HG02884 (cell line): Measurements from ENCODE around the gene ANXA2.
"Not testable (repeated sequence)": the region's sequence is repeated elsewhere in the genome, so short reads cannot be mapped to it uniquely, and the experiment has no call there.

ENCODE experiments used
- ATAC-seq: cut with Tn5 transposase; IDR thresholded peaks from one replicate; pipeline ENCODE4 v1.9.1; 2021; ENCODE audit warnings: mild to moderate bottlenecking, moderate library complexity; ENCODE audit not compliant: unreplicated experiment

ANXA2 gene

DNA sequence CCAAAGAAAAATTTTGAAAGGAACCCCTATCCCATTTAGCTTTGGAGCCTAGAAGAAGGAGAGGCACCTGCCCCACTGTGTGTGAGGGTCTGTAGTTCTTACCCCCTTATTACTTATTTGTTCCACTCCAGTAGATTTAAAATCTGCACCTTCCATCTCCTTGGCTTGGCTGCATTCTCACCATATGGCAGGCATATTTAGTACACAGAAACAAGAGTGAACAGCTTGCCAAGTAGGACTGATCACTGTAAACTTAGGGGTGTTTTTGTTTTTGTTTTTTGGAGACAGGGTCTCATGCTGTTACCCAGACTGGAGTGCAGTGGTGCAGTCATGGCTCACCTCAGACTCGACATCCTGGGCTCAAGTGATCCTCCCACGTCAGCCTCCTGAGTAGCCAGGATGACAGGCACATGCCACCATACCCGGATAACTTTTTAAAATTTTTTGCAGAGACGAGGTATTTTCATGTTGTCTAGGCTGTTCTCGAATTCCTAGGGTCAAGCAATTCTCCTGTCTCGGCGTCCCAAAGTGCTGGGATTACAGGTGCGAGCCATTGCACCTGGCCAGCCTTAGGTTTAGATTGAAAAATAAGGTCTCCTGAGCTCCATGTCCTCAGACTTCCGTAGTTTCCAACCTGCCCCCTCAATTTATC, 14.1 kb upstream of the ANXA2 start:
- ATAC-seq = no peak

DNA sequence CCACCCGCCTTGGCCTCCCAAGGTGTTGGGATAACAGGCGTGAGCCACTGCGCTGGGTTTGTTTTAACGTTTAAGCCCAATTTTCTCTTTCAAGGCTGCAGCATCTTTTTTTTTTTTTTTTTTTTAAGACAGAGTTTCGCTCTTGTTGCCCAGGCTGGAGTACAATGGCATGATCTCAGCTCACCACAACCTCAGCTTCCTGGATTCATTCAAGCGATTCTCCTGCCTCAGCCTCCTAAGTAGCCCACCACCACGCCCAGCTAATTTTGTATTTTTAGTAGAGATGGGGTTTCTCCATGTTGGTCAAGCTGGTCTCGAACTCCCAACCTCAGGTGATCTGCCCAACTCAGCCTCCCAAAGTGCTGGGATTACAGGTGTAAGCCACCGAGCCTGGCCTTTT, 12.6 kb upstream of the ANXA2 start:
- ATAC-seq = not testable (repeated sequence)

DNA sequence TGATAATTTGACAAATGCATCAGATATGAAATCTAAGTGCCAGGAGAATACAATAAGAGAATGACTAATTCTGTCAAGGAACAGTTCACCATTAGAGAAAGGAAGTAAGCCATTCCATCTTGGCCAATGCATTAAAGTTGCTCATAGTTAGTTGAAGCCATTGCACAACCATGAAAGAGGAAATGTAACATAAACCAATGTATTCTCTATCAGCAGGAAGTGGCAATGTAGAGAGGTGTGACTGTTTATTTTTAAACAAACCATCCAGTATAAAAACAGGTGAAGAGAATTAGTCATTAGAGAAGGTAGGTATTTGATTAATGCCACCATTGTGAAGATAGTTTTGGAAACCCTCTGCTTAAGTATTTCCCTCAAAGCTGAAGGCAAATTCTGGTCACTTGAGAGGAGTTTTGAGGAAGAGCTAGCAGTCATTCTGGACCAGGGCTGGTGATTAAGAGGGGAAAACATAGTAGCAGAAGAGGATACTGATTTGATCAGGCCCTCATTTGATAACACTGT, 10.7 kb upstream of the ANXA2 start:
- ATAC-seq = no peak

DNA sequence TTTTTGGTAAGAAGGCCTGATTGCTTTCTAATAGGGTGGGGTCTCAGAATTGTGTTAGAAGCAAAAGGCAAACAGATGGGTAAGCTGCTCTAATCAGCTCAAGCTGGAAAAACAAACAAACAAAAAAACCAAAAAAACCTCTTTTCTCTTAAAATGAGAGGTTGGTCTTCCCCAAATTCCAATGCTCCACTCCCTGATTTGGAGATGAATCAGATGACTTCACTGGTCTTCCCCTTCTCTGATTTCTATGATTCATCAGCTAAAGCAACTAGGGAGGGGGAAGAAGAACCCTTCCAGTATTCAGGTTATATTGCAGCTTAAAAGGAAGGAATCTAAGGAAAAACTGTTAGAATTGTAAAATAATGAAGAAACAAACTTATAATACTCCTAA, 9.6 kb upstream of the ANXA2 start:
- ATAC-seq = no peak

DNA sequence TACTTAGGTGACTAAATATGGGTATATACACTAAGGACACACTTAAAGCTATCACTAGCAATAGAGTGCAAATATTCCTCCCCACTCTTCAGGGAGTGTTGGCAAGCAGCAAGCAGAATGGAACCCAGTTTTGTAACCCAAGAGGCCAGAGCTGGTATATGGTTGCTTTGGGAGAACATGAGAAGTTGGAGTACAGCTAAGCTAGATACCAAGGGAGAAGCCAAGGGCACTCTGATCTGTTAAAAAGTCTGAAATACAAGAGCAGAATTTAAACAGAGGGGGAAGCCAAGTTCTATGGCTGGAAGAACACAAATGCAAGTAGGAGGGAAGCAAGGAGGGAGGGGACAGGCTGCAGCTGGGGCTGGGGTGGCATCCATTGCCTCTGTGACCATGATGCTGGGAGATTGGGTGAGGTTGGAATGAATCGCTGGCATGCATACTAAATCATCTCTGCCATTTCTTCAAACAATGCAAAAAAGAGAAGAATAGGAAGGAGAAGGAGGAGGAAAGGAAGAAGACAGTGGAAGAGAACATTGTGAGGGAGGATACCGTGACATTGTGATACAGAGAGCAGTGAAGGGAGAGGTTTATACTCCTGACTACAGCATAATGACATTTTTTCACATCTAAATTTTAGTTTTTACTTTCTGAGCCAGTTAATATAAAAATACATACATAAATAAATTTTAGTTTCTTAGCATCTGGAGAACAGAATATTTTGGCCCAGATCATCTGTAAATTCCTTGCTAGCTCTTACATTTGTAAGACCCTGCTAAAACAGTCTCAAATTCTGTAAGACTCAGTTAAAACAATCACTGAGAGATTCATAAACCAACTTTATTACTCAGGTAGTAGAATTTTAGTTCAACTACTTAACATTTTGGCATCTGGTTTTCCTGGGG, 9.0 kb upstream of the ANXA2 start:
- no peak for ATAC-seq

DNA sequence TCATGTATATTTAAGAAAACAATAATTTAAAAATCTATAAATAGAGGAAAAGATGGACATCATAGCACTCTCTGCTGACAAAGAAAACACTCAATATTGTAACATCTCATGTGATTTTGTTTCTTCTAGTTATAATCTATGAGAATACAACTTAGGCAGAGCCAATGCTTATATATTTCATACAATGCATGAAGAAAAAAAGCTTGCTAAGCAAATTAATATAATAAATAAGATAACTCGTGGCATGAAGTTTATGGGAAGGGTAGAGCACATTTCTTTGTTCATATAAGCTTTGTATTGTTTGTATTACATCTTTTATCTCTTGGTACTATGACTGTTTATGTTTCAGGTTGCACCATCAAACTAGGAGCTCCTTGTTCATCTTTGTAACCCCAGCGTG, 7.6 kb upstream of the ANXA2 start:
- ATAC-seq = no peak

DNA sequence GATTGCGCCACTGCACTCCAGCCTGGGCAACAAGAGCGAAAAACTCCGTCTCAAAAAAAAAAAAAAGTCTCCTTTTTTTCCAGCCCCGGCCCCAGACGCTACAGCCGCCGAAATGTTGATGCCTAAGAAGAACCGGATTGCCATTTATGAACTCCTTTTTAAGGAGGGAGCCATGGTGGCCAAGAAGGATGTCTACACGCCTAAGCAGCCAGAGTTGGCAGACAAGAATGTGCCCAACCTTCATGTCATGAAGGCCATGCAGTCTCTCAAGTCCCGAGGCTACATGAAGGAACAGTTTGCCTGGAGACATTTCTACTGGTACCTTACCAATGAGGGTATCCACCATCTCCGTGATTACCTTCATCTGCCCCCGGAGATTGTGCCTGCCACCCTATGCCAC, 6.6 kb upstream of the ANXA2 start:
- ATAC-seq = not testable (repeated sequence)

DNA sequence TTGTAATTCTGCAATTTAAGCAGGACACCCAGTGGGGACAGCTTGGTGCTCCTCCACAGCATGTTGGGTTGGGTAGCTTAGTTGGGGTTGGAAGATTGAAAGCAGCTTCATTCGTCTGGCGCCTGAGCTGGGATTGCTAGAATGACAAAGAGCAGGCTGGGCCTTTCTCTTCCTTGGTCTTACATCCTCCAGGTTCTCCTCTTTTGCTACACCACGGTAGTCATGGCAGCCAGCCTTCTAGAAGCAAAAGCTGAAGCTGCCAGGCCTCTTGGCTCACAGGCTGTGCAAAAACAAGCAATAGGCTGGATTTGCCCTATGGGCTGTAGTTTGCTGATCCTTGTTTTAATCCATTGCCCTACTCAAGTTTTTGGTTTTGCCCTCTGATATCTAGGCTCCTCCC, 3.2 kb upstream of the ANXA2 start:
- ATAC-seq = no peak

DNA sequence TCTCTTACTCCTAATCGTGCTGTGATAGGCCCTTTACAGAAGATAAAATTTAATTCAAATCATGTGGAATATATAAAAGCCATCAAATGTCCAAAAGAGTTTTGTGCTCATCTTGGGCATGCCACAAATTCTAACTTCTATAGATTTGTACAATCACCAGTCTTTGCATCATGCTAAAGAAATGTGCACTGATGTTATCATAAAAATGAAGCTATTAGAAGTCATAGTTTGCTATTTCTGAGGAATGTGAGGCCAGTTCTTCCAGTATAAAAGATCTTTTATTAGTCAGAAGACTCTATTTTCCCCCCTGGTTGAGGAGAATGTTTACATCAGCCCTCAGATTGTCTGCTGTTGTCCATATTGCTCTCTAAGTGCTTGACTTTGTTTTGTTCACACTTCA, 2.1 kb upstream of the ANXA2 start:
- no peak for ATAC-seq

DNA sequence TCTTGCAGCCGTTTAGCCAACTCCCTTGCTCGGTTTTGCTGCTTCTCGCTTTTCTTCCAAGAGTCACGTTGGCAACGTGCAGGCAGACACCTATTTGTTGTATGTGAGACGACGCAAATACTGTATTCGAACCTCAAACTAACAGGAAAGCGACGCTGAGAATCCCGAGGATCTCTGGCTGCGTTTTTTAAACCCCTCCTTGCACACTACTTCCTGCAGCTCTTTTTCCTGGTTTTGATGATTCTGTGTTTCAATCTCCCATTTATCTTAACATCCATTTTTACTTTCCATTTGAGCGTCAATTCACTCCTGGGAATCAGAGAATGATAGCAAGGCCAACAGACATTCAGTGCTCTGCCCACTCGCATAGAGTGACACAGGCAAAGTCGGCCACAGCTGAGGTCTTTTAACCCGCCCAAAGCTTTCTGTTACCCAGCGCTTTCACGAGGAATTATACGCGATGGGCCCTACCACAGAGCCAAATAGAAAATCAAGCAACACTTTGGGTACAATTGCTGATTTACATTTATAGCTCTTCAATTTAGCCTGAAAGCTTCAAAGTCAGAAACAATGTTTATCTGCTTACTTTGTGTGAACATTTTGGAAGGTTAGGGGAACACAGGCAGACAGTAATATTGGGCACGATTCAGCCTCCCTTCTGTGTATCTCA, 1.6 kb upstream of the ANXA2 start:
- ATAC-seq = no peak

DNA sequence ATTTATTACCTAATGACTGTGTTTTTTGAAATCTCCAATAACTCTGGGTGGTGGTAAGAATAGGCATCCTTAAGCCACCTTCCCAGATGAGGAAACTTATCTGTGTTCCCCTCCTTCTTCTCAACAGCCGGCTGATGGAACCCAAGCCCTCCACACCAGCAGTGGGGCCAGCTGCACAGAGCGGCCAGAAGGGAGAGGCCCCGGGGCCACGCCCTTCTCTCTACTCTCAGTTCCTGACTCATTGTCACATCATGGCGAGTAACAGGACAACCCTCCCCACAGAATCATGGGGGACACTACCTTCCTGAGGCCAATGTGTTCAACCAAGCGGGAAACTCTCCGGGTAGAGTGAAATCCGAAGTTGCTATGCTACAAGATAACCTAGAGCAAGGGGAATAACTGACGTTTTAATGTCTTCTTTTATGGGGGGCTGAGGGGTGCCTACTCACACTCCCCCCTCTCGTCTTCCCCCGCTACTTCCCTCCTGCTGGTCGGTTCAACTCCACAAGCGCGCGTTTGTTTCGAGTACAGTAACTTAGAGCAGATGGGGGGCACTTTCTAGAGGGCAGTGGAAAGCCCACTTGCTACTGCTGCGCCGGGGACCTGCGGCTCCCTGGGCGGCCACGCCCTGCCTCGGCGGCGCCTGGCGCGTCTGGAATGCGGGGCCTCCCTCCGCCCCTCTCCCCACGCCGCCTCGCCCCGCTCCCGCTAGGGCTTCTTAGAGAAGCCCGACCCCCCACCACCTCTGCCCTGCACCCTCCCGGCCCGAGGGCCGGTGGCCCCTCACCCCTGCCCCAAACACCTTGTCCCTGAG, 621 bp downstream of the ANXA2 start:
- ATAC-seq = peak; percentile 72

DNA sequence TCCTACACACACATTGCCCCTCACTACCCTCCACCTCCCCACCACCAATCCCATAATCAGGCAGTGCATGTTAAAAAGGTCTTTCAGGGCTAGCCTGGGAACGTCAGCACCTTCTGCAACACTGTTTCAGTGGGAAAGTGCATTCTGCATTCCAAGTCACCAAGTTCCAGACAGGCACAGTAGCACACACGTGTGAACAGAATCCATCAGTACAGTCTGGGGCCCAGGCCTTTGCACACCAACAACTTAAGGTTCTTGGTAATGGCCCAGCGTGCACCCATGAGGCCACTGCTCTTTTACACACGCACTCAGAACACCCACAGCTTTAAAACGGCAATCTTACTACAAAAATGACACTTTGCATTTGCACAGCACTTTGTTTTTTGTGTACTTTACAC, 1.2 kb downstream of the ANXA2 start:
- no peak for ATAC-seq

DNA sequence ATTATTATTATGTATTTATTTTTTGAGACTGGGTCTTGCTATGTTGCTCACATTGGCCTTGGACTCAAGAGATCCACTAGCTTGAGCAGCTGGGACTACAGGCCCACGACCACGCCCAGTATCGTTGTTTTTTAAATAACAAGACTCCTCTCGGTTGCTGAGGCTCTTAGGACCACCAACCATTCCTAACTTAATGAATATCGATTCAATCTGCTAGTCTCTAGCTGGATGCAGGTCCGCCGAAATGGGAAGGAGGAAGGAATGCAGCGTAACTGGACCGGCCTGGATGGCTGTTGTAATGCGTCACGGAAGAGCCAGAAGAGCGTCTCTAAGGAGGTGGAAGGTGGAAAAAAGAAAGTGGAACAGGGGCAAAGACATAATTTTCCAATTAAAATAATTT, 1.7 kb downstream of the ANXA2 start:
- ATAC-seq = no peak

DNA sequence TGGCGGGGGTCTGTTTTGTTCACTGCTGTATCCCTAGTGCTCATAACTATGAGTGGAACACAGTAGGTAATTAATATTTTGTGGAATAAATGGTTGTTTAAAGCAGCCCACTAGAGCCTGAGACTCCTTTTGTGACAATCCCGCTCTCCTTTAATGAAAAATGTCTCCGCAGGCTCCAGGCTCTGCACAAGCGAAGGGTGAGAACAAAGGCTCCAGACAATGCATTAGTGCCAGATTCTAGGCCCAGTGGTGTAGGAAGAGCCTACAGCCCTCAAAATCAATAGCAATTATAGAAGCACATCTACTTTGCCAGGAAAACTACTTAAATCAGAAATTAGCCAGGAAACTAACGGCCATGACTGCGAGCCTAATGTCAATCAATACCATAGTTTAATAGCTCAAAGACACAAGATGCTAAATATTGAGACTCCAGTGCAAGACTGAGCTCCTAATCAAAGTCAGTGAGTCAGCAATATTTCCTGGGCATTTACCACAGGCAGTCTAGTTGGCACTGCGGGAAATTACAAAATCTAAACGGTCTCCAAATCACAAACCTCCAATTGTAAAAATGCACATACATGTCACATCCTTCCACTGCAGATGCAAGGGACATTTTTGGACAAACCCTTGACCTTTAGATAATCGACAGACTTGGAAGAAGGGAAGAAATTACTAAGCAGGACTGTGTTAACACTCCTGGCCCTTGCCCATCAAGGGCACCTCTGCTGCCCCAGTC, 2.3 kb downstream of the ANXA2 start:
- ATAC-seq = no peak

DNA sequence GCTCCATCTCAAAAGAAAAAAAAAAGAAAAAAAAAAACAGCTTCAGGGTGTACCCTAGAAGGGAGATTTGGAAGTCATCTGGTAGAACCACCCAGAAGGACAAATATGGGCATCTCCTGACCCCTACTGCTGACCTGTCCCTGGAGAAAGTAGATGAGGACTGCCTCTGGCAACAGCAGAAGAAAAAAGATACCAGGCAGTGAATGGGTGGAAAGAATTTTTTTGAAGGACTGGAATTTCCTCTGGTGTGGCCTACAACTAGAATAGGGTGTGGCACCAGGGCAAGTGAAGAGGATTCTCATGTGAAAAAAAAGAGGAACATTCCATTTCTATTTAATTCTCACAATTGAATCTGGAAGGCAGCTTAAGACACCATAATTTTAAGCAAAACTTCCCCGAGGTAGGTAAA, 3.1 kb downstream of the ANXA2 start:
- no peak for ATAC-seq

DNA sequence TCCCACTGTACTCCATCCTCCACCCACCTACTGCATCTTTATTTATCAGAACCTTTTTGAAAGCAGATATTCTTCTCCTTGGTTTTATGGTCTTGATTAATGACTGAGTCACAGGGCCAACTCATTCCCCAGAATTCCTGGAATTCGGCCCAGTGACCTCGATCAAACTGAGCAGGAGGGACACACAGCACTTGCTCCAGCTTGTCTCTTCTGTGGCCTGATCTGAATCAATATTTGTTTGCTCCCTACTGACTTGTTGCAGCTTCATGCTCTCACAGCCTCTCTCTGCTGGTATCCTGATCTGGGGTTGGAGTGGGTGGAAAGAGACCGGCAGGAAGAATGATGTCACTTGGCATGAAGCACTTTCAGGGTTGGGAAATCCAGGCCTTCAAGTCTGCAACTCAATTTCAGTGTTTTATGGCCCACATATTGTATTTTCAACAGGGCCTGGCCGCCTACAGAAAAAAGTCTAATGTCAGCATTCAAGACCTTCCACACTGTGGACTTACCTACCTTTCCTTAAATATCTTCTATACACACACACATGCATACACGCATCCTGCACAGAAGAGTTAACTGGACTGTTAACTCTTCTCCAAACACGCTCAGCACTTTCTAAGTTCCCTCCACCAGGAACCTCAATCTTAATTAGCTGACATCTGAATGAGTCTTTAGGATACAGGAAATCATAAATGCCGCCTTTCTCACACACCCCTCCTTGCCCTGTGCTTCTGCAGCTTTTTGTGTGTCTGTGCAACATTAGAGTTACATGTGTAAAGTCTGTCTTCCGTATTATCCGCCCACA, 4.6 kb downstream of the ANXA2 start:
- no peak for ATAC-seq

DNA sequence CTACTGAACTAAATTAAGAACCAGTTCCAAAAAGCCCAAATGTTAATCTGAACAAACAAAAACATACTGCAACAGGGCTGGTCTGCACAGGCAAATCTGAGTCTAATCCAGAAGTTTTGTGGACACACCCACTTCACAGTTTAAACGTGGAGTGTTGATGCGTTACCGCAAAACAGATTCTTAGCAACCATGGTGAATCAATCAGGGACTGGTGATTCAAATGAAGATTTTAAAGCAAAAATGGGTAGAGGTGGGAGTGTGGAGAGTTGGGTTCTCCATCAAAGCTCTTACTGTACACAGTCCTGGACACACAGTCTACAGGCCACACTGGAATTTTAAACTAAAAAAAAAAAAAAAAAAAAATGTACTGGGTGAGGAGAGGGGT, 5.2 kb downstream of the ANXA2 start:
- ATAC-seq = no peak

DNA sequence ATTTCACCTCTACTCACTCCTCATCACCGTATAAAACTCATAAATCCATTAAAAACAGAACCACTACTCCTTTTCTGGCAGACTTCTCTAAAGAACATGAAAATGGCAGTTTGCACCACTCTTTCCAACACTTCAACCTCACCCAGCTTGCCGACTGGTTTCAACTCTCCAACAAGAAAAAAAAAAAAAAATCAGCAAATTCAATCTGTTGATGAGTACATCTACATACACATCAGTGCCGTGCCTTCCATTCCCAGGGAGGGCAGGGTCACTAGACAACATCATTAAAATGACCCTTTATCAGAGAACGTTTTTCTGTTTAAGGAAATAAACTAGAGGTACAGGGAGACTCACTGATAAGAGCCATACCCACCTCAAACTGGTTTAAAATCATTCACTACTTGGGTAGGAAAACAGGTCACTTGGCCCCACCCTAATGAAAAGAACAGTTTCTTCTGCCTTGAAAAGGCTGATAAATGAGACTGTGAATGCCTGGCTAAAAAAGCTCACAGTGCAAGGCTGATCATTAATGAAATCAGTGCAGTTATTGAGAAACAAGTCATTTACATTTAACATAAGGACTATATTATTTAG, 6.0 kb downstream of the ANXA2 start:
- no peak for ATAC-seq

DNA sequence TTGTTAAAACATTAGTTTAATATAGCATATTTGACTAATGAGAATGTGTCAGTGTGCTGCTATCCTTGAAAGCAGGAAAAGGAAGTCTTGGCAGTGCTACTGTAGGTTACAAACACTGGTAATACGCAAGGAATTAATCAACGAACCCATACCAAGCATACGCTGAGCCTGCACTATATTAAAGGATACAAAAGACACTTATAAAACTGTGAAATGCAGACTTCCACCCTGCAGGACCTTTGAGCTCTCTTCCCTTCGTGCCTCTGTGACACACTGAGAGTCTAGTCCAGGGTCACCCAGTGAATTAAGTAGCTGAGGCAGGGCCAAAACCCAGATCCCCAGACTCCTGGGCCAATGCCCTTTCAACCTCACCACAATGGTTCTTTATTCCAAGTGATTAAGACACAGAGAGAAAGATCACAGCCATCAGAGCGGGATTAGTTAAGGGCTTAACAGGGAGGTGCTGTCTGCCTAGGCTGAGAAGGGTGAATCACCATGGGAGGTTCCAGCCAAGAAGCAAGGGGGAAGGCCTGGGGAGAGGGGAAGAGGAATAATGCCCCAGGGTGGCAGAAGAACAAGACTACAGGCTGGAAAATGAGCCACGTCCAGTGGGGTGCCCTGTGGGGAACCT, 6.8 kb downstream of the ANXA2 start:
- no peak for ATAC-seq
